Activated B cell treated with CpG ODN at 0.5 μM for 24 hours (primary cell): ENCODE results near the gene THSD7A. TPM values are rescaled to one million over a fixed set of nuclear protein-coding genes. Genes with fewer than 3 reads are reported as not detected.
"Not testable (repeated sequence)": the region's sequence is repeated elsewhere in the genome, so short reads cannot be mapped to it uniquely, and the experiment has no call there.

Experiments
- ATAC-seq: fragments of 200-7000 bp; cut with Tn5 transposase; one replicate; pipeline ENCODE4 v1.10.0; 2021; ENCODE audit warnings: low read depth, mild to moderate bottlenecking, moderate library complexity
- CTCF ChIA-PET: fragments of 350-600 bp; sonication (Branson Sonifier 250); formaldehyde crosslinking; loops from one replicate; lab custom pipeline; 2021; ENCODE audit warnings: antibody characterized with exemption; lab: Charles Lee
- POLR2A ChIA-PET: fragments of 350-600 bp; sonication (Branson Sonifier 250); formaldehyde crosslinking; loops from one replicate; lab custom pipeline; 2021; ENCODE audit warnings: antibody characterized with exemption; lab: Charles Lee
- DNase-seq: peaks from one replicate; pipeline ENCODE4 v3.0.0; 2022
- H3K27ac Mint-ChIP-seq: one replicate; pipeline ENCODE4 v1.8.0; 2020; ENCODE audit warnings: mixed read lengths
- H3K27me3 Mint-ChIP-seq: one replicate; pipeline ENCODE4 v1.8.0; 2021; ENCODE audit warnings: mixed read lengths
- H3K36me3 Mint-ChIP-seq: one replicate; pipeline ENCODE4 v1.8.0; 2021; ENCODE audit warnings: low read depth, mixed read lengths
- H3K4me1 Mint-ChIP-seq: one replicate; pipeline ENCODE4 v1.8.0; 2021; ENCODE audit warnings: mixed read lengths
- H3K4me3 Mint-ChIP-seq: one replicate; pipeline ENCODE4 v1.8.0; 2020; ENCODE audit warnings: mild to moderate bottlenecking, mixed read lengths
- H3K9me3 Mint-ChIP-seq: one replicate; pipeline ENCODE4 v1.8.0; 2020; ENCODE audit warnings: mixed read lengths
- intact Hi-C: fragments of 100-400 bp; cut with micrococcal nuclease; formaldehyde crosslinking; loops from one replicate; pipeline ENCODE4 v1.15.1; 2024
- total RNA-seq: library from RNA; stranded (reverse); gene quantifications from 2 replicates; pipeline ENCODE4 v1.2.3, GENCODE V29; 2022
- TF ChIP-seq, protein P1 (sequence below): fragments of 200-600 bp; IDR thresholded peaks from one replicate; pipeline ENCODE4 v1.8.0; 2022; ENCODE audit warnings: antibody characterized with exemption, mild to moderate bottlenecking

The THSD7A gene
- total RNA-seq, 1 donor from 2014 or later: not detected

DNA sequence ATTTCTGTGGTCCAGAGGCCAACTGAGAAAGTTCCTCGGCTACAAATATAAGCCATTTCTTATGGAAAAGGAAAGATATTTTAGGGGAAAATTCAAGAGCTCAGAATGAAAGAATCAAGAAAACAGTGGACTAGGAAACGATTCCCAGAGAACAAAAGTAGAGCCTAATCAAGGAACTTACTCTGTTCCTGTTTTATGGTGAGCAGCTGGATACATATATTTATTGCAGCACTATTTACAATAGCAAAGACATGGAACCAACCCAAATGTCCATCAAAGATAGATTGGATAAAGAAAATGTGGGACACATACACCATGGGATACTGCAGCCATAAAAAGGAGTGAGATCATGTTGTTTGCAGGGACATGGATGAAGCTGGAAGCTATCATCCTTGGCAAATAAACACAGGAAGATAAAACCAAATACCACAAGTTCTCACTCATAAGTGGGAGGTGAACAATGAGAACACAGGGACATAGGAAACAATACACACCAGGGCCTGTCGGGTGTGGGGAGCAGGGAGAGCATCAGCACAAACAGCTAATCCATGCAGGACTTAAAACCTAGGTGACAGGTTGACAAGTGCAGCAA is 298.7 kb downstream of the THSD7A start:
- Mint-ChIP-seq H3K27ac (no peak overlapping the region), H3K9me3 (no peaks in the 10 kb centered on the region), H3K4me3 (no peak overlapping the region), H3K27me3 (no peaks in the 10 kb centered on the region), H3K36me3 (no peaks in the 10 kb centered on the region), H3K4me1 (no peaks in the 10 kb centered on the region)
- ATAC-seq (no peak), DNase-seq (no peak)
- CTCF ChIA-PET: no interaction called here
- TF ChIP-seq, protein P1, sequence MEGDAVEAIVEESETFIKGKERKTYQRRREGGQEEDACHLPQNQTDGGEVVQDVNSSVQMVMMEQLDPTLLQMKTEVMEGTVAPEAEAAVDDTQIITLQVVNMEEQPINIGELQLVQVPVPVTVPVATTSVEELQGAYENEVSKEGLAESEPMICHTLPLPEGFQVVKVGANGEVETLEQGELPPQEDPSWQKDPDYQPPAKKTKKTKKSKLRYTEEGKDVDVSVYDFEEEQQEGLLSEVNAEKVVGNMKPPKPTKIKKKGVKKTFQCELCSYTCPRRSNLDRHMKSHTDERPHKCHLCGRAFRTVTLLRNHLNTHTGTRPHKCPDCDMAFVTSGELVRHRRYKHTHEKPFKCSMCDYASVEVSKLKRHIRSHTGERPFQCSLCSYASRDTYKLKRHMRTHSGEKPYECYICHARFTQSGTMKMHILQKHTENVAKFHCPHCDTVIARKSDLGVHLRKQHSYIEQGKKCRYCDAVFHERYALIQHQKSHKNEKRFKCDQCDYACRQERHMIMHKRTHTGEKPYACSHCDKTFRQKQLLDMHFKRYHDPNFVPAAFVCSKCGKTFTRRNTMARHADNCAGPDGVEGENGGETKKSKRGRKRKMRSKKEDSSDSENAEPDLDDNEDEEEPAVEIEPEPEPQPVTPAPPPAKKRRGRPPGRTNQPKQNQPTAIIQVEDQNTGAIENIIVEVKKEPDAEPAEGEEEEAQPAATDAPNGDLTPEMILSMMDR: no peak
- POLR2A ChIA-PET: no interaction called here
- intact Hi-C loops: no loop called here

DNA sequence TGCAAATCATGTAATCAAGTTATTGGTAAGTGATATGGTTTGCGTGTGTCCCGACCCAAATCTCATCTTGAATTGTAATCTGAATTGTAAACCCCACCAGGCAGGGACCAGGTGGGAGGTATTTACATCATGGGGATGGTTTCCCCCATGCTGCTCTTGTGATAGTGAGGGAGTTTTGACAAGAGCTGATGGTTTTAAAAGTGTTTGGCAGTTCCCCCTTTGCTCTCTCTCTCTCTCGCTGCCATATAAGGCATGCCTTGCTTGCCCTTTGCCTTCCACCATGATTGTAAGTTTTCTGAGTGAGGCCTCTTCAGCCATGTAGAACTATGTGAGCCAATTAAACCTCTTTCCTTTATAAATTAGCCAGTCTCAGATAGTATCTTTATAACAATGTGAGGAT is 302.6 kb downstream of the THSD7A start:
- H3K4me1 Mint-ChIP-seq: no peaks in the 10 kb centered on the region
- DNase-seq (no peak), ATAC-seq (no peak)
- intact Hi-C loops: no loop called here
- ChIA-PET POLR2A (no interaction called here), CTCF (no interaction called here)
- no peak overlapping the region for H3K4me3 Mint-ChIP-seq
- H3K27me3 Mint-ChIP-seq: no peaks in the 10 kb centered on the region
- no peaks in the 10 kb centered on the region for H3K9me3 Mint-ChIP-seq
- TF ChIP-seq, protein P1: no peak
- no peak overlapping the region for H3K27ac Mint-ChIP-seq
- H3K36me3 Mint-ChIP-seq: no peaks in the 10 kb centered on the region

DNA sequence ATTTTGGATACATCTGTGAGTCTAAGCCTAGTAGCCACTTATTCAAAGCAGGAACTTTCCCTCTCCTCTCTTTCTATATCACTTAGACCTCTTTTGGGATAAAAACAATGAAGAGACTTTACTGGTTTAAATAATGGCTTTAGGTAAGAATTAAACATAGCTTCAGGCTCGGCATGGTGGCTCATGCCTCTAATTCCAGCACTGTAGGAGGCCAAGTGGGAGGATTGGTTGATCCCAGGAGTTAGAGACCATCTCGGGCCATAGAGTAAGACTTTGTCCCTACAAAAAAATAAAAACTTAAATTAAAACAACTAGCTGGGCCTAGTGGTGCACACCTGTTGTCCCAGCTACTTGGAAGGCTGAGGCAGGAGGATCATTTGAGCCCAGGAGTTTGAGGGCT is 304.3 kb downstream of the THSD7A start:
- Mint-ChIP-seq H3K27me3 (no peaks in the 10 kb centered on the region), H3K9me3 (no peaks in the 10 kb centered on the region), H3K27ac (no peak overlapping the region), H3K4me3 (no peak overlapping the region), H3K4me1 (no peaks in the 10 kb centered on the region), H3K36me3 (no peaks in the 10 kb centered on the region)
- no peak for DNase-seq
- TF ChIP-seq, protein P1: no peak
- ATAC-seq: no peak
- intact Hi-C loops: no loop called here
- ChIA-PET CTCF (no interaction called here), POLR2A (no interaction called here)

DNA sequence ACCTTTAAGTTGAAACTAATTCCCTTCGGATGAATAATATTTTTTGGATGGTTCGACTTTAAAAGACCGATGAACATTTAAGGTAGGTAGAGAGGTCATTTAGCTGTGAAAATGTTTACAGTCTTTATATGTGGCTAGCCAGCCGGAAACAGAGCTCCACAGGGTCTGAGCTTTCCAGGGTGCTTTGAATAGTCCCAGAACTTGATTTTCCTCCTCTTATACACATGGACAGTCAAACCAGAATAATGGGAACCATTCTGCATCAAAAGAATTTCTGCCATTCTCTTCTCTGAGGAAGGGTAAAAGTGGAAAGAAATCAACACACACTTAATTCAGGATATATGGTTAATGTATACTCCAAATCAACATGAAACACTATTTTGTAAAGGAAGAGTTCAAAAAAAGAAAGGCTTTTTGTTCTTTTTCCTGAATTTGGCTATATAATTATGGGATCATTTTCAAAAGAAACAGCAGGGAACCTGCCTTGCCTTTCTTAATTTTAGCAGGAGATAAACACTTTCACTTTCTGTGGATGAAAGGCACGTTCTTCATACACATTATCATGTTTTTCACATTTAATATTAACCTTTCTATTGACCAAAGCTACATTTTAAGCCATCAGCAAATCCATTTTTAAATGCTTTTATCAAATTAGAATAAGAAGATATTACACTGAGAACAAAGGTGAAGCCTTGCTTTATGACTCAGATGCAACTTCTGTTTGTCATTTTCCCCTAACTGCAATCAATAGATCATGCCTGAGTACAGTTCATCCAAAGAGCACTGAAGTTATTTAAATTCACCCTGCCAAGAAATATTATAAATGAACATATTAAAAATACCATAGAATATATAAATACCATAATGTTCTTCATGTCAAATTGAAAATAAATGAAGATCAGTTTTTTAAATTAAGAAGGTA is 307.3 kb downstream of the THSD7A start:
- H3K27ac Mint-ChIP-seq: no peak overlapping the region
- DNase-seq (no peak), ATAC-seq (no peak)
- no peaks in the 10 kb centered on the region for H3K36me3 Mint-ChIP-seq
- CTCF ChIA-PET: no interaction called here
- H3K4me1 Mint-ChIP-seq: no peaks in the 10 kb centered on the region
- POLR2A ChIA-PET: no interaction called here
- H3K27me3 Mint-ChIP-seq: no peaks in the 10 kb centered on the region
- H3K9me3 Mint-ChIP-seq: no peaks in the 10 kb centered on the region
- TF ChIP-seq, protein P1: no peak
- H3K4me3 Mint-ChIP-seq: no peak overlapping the region
- intact Hi-C loops: no loop called here

DNA sequence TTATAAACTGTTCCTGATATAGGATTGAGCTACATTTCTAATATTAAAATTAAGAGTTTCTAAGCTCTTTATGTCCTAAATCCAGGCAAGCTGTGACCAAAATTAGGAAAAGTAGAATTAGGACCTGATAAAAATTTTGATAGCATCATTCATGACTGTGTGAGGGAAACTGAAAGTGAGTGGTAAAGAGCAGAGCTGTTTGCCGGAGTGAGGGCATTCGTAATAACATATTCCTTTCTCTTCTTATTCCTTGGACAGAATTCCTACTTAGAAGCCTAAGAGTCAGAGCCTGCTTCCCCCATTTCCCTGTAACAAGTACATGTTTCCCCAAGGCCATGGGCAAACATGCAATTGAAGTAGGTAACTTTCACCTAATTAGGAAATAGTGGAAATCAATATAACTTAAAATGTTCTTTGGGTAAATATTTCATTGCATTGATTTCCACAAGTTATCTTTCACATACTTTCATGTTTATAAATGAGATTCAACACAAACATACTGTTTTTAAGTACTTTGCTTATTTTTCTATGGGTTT is 310.0 kb downstream of the THSD7A start:
- CTCF ChIA-PET, intact Hi-C loops, DNase-seq, H3K27ac Mint-ChIP-seq, H3K27me3 Mint-ChIP-seq, H3K9me3 Mint-ChIP-seq, H3K4me1 Mint-ChIP-seq, ATAC-seq, H3K4me3 Mint-ChIP-seq, POLR2A ChIA-PET, H3K36me3 Mint-ChIP-seq: not testable (repeated sequence)
